Mesodermal cell (in vitro differentiated cells): Measurements from ENCODE around the gene C9orf152.
"Not testable (repeated sequence)": the region's sequence is repeated elsewhere in the genome, so short reads cannot be mapped to it uniquely, and the experiment has no call there.

Experiments used
- H3K27ac ChIP-seq: 2 replicates; pipeline ENCODE4 v1.7.0; 2013; ENCODE audit warnings: mild to moderate bottlenecking, low read depth, low read length, moderate library complexity; ENCODE audit not compliant: severe bottlenecking
- H3K36me3 ChIP-seq: 2 replicates; pipeline ENCODE4 v1.7.1; 2013; ENCODE audit warnings: mild to moderate bottlenecking, low read length, moderate library complexity; ENCODE audit not compliant: control insufficient read depth, insufficient read depth
- H3K4me1 ChIP-seq: one replicate; pipeline ENCODE4 v1.7.1; 2013; ENCODE audit warnings: mild to moderate bottlenecking, low read length; ENCODE audit not compliant: insufficient read depth, control insufficient read depth, poor library complexity, severe bottlenecking
- H3K4me3 ChIP-seq: 2 replicates; pipeline ENCODE4 v1.7.0; 2013; ENCODE audit warnings: low read length, control low read depth, mild to moderate bottlenecking; ENCODE audit not compliant: insufficient read depth, poor library complexity, severe bottlenecking; ENCODE audit errors: extremely low read depth
- H3K9me3 ChIP-seq: 2 replicates; pipeline ENCODE4 v1.7.1; 2013; ENCODE audit warnings: mild to moderate bottlenecking, low read length, moderate library complexity; ENCODE audit not compliant: control insufficient read depth
- WGBS, 2 experiments: methylation state at CpG; one replicate each; pipeline ENCODE4 v1.1.5; 2013; ENCODE audit warnings: missing lambda C conversion rate in 2 of 2; ENCODE audit not compliant: insufficient coverage in 2 of 2; 5-methylcytosine and 5-hydroxymethylcytosine counted together

Gene C9orf152

DNA sequence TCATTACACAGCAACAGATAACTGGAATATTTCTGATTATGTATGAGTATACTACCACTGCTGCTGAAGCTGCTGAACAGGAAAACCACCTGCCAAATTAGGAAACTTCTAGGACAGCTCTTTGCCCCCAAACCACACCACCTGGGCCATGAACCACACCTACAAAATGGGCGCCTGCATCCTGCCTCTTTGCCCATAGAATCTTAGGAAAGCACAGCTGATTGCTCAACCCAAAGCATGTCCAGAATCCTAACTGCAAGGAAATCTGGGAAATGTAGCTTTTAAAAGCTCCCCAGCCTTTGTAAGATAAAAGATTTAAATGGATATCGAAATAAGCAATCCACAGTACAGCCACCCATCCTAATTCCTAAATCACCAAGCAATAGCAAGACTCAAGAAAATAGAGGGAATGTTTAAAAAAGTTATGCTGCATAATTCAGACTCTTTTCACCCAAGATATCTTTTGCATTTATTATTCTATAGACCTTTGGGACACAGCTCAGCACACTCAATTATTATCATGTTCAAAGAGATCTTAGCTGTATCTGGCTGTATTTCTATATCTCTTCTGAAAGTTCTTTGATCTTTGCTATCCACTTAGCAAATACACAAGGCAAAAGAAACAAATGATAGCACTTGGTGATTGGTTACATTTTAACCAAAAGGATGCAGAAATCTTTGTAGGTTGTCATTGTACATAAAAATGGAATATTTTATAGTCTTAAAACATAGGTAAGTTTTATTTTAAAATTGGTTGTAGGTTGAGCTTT is 6.8 kb upstream of the C9orf152 start:
- Histone ChIP-seq H3K9me3 (peaks cover 3% of the 10 kb centered on the region), H3K27ac (no peak overlapping the region), H3K4me3 (no peak overlapping the region), H3K36me3 (no peaks in the 10 kb centered on the region), H3K4me1 (no peaks in the 10 kb centered on the region)
- 80% methylated on average over 1 of the region's 2 CpGs; no CpG with 5 or more reads in 1 of the 2 experiments for WGBS, 2 experiments

DNA sequence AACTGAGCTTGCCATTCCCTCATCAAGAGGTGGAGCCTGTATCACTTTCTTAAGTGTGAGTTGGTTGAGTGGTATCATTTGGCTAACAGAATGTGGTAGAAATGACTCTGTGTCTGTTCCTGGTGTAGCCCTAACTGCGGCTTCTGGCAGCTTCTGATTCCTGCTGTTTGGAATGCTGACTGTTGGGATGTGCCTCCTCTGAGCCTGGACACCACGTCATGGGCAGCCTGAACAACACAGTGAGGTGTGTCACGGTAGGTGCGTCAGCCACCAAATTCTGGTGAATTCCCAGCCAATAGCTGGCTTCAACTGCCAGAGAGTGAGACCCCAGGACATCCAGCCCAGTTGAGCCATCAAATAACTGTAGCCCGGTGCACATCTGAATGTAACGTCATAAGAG is 6.1 kb upstream of the C9orf152 start:
- Histone ChIP-seq H3K36me3 (no peaks in the 10 kb centered on the region), H3K9me3 (peaks cover 3% of the 10 kb centered on the region), H3K4me3 (no peak overlapping the region), H3K4me1 (no peaks in the 10 kb centered on the region), H3K27ac (no peak overlapping the region)
- 80 to 85% methylated on average over 4 to 6 of the region's 6 CpGs for WGBS, 2 experiments

DNA sequence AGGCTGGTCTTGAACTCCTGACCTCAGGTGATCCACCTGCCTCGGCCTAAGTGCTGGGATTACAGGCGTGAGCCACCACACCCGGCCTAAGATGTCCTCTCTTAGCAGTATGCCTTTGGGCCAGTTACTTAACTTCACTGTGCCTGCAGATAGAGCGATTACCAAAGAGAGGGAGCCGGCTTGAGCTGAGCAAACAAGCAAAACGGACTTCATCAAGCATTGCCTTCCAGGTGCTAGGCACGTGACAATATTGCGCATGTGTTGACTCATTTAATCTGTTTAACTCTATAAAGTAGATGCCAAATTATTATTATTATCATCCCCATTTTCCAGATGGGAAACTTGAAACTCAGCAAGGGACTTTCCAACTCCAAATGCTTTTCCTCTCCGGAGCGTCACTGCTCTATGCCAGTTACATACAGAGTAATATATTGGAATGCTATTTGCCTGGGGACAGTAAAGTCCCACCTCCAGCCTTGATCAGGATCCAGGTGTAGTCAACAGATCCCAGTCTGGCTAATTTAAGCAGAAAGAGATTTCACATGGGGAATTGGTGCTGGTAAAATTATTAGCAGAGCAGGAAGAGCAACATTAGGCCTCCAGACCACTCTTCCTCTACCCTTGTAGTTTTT is 5.6 kb upstream of the C9orf152 start:
- WGBS, 2 experiments: 97 to 98% methylated on average over 6 to 8 of the region's 10 CpGs
- H3K4me1 ChIP-seq: no peaks in the 10 kb centered on the region
- H3K4me3 ChIP-seq: no peak overlapping the region
- H3K36me3 ChIP-seq: no peaks in the 10 kb centered on the region
- no peak overlapping the region for H3K27ac ChIP-seq
- peaks cover 3% of the 10 kb centered on the region for H3K9me3 ChIP-seq

DNA sequence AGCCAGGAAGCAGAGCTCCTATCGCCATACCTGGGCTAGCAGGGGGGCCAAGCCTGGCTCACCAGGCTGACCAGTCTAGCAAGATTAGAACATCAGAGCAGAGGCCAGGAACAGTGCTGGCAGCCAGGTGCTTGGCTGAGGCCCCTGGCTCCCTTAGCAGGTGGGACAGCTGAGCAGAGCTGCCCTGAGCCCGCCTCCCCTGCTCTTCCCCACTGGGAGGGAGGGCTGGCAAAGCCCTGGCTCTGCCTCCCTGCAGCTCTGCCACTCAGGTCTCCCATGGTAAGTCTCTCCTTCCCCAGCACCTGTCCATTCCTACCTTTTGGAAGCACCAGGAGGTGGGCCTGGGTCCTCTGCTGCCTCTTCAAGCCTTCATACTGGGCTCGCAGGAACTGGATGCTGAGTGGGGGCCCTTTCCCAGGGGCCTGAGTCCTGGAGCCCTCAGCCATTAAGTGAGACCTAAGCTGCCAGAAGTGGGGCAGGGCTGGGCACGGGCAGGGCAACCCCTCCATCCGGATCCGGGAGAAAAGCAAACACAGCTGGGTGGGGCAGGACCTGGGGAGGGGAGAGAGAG is 803 bp downstream of the C9orf152 start:
- Histone ChIP-seq H3K9me3 (peaks cover 3% of the 10 kb centered on the region), H3K27ac (no peak overlapping the region), H3K36me3 (no peaks in the 10 kb centered on the region), H3K4me3 (no peak overlapping the region), H3K4me1 (no peaks in the 10 kb centered on the region)
- WGBS, 2 experiments: 77 to 85% methylated on average over 2 to 6 of the region's 6 CpGs

DNA sequence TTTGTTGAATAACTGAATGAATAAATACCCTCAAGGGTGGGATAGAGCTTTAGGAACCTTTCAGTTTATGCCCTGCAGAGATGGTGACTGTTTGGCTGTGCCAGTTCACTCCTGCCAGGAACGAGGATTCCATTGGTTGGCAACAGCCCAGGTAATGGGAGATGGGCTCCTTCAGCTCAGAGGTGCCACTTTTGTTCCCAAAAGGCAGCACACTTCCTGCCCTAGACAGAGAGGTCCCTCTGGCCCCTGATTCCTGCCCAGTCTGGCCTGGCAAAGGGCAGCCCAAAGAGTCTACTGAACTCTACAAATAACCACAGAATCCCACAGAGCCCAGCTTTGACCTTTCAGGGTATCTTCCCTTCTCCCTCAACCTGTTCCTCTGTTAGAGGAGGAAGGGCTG is 1.6 kb downstream of the C9orf152 start:
- no peaks in the 10 kb centered on the region for H3K9me3 ChIP-seq
- H3K4me1 ChIP-seq: no peaks in the 10 kb centered on the region
- no peak overlapping the region for H3K27ac ChIP-seq
- no peaks in the 10 kb centered on the region for H3K36me3 ChIP-seq
- 71 to 88% methylated on average over 1 of the region's 1 CpG for WGBS, 2 experiments
- no peak overlapping the region for H3K4me3 ChIP-seq

DNA sequence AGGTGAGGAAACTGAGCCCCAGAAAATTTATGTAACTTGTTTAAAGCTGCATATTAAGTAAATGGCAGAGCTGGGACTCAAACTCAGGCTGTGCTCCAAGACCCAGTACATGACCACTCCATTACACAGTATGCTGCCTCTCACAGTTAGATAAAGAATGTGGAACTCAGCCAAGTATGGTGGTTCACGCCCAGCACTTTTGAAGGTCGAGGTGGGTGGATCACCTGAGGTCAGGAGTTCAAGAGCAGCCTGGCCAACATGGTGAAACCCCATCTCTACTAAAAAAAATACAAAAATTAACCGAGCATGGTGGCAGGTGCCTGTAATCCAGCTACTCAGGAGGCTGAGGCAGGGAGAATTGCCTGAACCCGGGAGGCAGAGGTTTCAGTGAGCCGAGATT is 2.3 kb downstream of the C9orf152 start:
- not testable (repeated sequence) for H3K4me3 ChIP-seq, H3K4me1 ChIP-seq, H3K36me3 ChIP-seq, H3K27ac ChIP-seq, H3K9me3 ChIP-seq
- 85 to 89% methylated on average over 4 to 5 of the region's 5 CpGs for WGBS, 2 experiments

DNA sequence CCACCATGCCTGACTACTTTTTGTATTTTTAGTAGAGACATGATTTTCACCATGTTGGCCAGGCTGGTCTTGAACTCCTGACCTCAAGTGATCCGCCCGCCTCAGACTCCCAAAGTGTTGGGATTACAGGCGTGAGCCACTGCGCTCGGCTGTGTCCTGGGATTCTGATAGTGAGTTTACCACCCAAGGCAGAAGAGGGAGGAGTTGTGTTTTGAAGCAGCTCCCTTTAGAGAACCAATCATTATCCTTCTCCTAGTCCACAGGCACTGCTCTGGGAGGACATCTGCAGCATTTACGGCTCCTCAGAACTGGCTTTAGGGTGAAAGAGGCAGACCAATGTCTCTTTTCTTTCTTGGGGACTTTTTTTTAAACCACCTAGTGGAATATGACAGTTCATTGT is 5.7 kb downstream of the C9orf152 start:
- peaks cover 7% of the 10 kb centered on the region for H3K4me1 ChIP-seq
- no peaks in the 10 kb centered on the region for H3K36me3 ChIP-seq
- H3K27ac ChIP-seq: no peak overlapping the region
- H3K4me3 ChIP-seq: no peak overlapping the region
- H3K9me3 ChIP-seq: no peaks in the 10 kb centered on the region
- WGBS, 2 experiments: 60 to 93% methylated on average over 1 to 4 of the region's 6 CpGs

DNA sequence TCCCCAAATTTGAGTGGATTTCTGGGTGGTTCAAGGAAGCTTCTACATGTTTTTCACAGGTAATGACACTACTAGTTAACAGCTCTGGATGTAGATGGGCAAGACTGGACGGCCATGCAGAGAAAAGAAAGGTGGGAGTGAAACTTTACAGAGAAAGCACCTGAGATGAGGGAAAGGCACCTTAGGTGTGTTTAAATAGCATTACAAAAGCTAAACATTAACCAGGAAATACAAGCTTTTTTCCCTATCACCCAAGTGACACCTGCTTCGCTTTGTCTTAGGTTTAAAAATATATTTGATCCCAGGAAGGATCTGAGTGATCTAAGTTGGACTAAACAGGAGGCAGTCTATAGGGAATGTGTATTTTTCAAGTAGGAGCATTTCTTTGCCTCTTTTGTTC is 8.3 kb downstream of the C9orf152 start:
- WGBS, 2 experiments: no CpG with 5 or more reads among the region's 2 CpGs
- H3K9me3 ChIP-seq: peaks cover 6% of the 10 kb centered on the region
- no peaks in the 10 kb centered on the region for H3K36me3 ChIP-seq
- no peak overlapping the region for H3K4me3 ChIP-seq
- peaks cover 7% of the 10 kb centered on the region for H3K4me1 ChIP-seq
- H3K27ac ChIP-seq: no peak overlapping the region

DNA sequence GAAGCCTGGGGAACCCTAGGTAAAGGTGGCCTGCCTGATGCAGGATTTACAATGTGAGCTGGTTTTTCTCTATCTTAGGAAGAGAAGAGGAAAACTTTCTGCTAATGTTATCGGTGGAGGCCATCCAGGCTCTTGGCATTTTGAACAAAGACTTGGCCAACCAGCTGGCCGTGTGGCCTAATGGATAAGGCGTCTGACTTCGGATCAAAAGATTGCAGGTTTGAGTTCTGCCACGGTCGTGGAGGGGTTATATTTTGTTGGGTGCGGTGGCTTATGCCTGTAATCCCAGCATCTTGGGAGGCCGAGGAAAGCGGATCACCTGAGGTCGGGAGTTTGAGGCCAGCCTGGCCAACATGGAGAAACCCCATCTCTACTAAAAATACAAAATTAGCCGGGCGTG is 9.6 kb downstream of the C9orf152 start:
- Histone ChIP-seq H3K27ac (no peak overlapping the region), H3K4me1 (peaks cover 15% of the 10 kb centered on the region), H3K4me3 (no peak overlapping the region), H3K9me3 (peaks cover 7% of the 10 kb centered on the region), H3K36me3 (no peaks in the 10 kb centered on the region)
- WGBS, 2 experiments: 85 to 94% methylated on average over 4 to 9 of the region's 12 CpGs

DNA sequence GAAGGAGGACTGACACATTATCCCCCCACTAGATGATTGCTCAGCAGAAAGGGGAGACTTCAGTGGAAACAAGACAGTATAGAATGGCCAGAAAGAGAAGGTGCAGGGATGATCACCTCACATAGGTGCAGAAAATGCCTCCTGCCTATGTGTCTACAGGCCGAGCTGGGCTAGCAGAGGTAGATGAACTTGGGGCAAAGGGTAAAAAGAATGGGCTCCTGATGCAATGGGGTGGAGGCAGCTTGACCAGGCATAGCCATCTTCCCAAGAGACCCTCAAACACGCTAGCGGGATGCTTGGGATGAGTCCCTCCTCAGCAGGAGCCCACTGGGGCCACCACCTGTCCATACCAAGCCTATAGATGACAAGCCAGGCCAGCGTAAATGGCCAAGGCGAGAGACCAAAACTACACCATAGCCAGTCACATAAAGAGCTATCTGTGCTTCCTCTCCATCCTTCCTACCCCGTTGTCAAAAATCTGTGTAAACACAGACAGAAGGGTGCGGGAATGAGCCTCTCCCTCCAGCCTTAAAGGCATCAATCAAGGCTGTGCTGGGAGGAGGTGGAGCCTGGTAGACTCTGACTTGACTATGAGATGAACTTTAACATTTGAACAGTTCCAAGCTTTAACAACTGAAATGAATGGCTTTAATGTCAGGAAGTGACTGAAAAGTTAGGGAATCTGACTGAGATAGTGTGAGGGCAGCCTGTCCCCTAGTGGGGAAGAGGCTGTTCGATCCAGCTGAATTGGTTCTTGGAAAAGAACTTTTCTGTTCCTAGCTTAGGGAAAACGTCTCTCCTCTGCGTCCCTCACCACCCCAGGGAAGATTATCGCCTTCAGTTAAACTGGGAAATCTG is 10.4 kb downstream of the C9orf152 start:
- H3K9me3 ChIP-seq: peaks cover 7% of the 10 kb centered on the region
- 88 to 94% methylated on average over 4 to 7 of the region's 11 CpGs for WGBS, 2 experiments
- peaks cover 23% of the 10 kb centered on the region for H3K4me1 ChIP-seq
- H3K4me3 ChIP-seq: no peak overlapping the region
- H3K27ac ChIP-seq: no peak overlapping the region
- H3K36me3 ChIP-seq: no peaks in the 10 kb centered on the region
